HFFc6 (cell line): ENCODE measurements around the gene SPNS3. TPM values are rescaled to one million over a fixed set of nuclear protein-coding genes. Genes with fewer than 3 reads are reported as not detected.

Experiments
- DNase-seq: peaks from one replicate; pipeline ENCODE4 v3.0.0-alpha.2; 2018
- H3K27ac Mint-ChIP-seq: 2 replicates; pipeline ENCODE4 v1.8.0; 2020; ENCODE audit warnings: mild to moderate bottlenecking, mixed read lengths
- H3K27me3 Mint-ChIP-seq: 2 replicates; pipeline ENCODE4 v1.8.0; 2021; ENCODE audit warnings: mild to moderate bottlenecking, moderate library complexity, mixed read lengths; ENCODE audit not compliant: insufficient read depth
- H3K36me3 Mint-ChIP-seq: 2 replicates; pipeline ENCODE4 v1.8.0; 2021; ENCODE audit warnings: low read depth, mixed read lengths
- H3K4me1 Mint-ChIP-seq: 2 replicates; pipeline ENCODE4 v1.8.0; 2020; ENCODE audit warnings: low read depth, mixed read lengths
- H3K4me3 Mint-ChIP-seq: 2 replicates; pipeline ENCODE4 v1.8.0; 2020; ENCODE audit warnings: mild to moderate bottlenecking, moderate library complexity, mixed read lengths
- H3K9me3 Mint-ChIP-seq: 2 replicates; pipeline ENCODE4 v1.8.0; 2020; ENCODE audit warnings: mild to moderate bottlenecking, mixed read lengths
- CTCF ChIP-seq: fragments of 200-600 bp; sonication (generic); IDR thresholded peaks from 2 replicates; pipeline ENCODE4 v1.5.0; 2021; ENCODE audit warnings: antibody characterized with exemption, mild to moderate bottlenecking
- long read RNA-seq: library from polyadenylated mRNA; unstranded; transcript quantifications from one replicate; pipeline ENCODE4 v2.0.0, GENCODE V29; 2019
- total RNA-seq, 6 experiments: library from RNA; stranded (reverse); fragmentation: NEBNext Ultra II Directional; extraction: Animal tissue kit (Norgen Biotek cat#: 25700); gene quantifications; 2 replicates in 1 of 6; 3 replicates in 5 of 6; pipeline ENCODE4 v1.2.3, GENCODE V29; 2021

Gene SPNS3
- total RNA-seq, result not detected
- long read RNA-seq, result 0 reads

- Mint-ChIP-seq H3K4me1 (no peaks in the 10 kb centered on the region), H3K36me3 (no peaks in the 10 kb centered on the region), H3K9me3 (no peaks in the 10 kb centered on the region), H3K4me3 (no peak within 1 kb of the TSS), H3K27ac (no peak within 1 kb of the TSS), H3K27me3 (peaks cover 26% of the 10 kb centered on the region)
- DNase-seq, result no peak
- TF ChIP-seq CTCF, result no peak
Observed at GRCh38 chr17:4433515-4434031, at the start of gene SPNS3. Gene SPNS3 (plus strand): TSS chr17:4433940. CDS start chr17:4433968, 28 bp downstream.

- Mint-ChIP-seq H3K27me3 (peaks cover 2% of the 10 kb centered on the region), H3K9me3 (no peaks in the 10 kb centered on the region), H3K27ac (no peak overlapping the region), H3K4me1 (peaks cover 12% of the 10 kb centered on the region), H3K36me3 (no peaks in the 10 kb centered on the region), H3K4me3 (no peak overlapping the region)
- DNase-seq, result no peak
- no peak for TF ChIP-seq CTCF
Observed at GRCh38 chr17:4386406-4386805, 47.3 kb upstream of the SPNS3 start.

- Mint-ChIP-seq H3K27ac (no peak overlapping the region), H3K27me3 (peaks cover 2% of the 10 kb centered on the region), H3K4me1 (peaks cover 12% of the 10 kb centered on the region), H3K36me3 (no peaks in the 10 kb centered on the region), H3K9me3 (no peaks in the 10 kb centered on the region), H3K4me3 (no peak overlapping the region)
- TF ChIP-seq CTCF, result no peak
- no peak for DNase-seq
Observed at GRCh38 chr17:4387137-4387536, 46.6 kb upstream of the SPNS3 start.

- H3K27me3 Mint-ChIP-seq, result peaks cover 2% of the 10 kb centered on the region
- TF ChIP-seq CTCF, result no peak
Observed at GRCh38 chr17:4389079-4389478, 44.7 kb upstream of the SPNS3 start.

GRCh38 chr17:4393806-4394205 lies 39.9 kb upstream of the SPNS3 start:
- Mint-ChIP-seq H3K4me3 (no peak overlapping the region), H3K9me3 (no peaks in the 10 kb centered on the region), H3K27me3 (no peaks in the 10 kb centered on the region; the same call in 1 of the 2 replicates), H3K36me3 (no peaks in the 10 kb centered on the region), H3K4me1 (peaks cover 15% of the 10 kb centered on the region), H3K27ac (no peak overlapping the region)
- no peak for DNase-seq
- no peak for TF ChIP-seq CTCF

More at GRCh38 chr17:4389079-4389478, 44.7 kb upstream of the SPNS3 start:
- peaks cover 18% of the 10 kb centered on the region for H3K4me1 Mint-ChIP-seq
- H3K27ac Mint-ChIP-seq, result no peak overlapping the region
- no peaks in the 10 kb centered on the region for H3K9me3 Mint-ChIP-seq
- no peaks in the 10 kb centered on the region for H3K36me3 Mint-ChIP-seq
- H3K4me3 Mint-ChIP-seq, result no peak overlapping the region
- DNase-seq, result no peak
